Erythroblast (primary cell): ENCODE results near the gene AOPEP.

Source experiments
- GATA1 ChIP-seq: IDR thresholded peaks from 2 replicates; pipeline ENCODE4 v1.6.1; 2011; ENCODE audit warnings: low read depth, mild to moderate bottlenecking, control low read depth, low read length, moderate library complexity
- POLR2A ChIP-seq: IDR thresholded peaks from 2 replicates; pipeline ENCODE4 v1.6.1; 2011; ENCODE audit warnings: mild to moderate bottlenecking, low read length

DNA sequence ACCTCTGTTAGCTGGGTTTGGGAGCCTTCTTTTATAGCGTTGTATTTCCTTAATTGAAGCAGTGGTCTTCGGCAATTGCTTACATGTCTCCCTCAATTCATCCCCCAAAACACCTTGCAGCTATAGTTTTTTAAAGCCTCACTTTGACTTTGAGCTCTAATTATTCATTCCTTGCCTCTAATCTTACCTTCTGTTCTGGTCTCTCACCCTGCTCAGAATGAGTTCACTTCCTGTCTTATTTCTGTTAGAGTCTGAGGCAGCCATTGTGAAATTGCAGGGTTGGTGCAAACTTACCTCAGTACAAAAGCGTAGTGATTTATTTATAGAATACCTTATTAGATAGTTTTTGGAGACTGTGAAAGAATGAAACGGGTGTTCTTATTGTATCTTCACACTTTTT, 35.0 kb downstream of the AOPEP start:
- TF ChIP-seq POLR2A (no peak), GATA1 (no peak)
